GM19395 (cell line): Measurements from ENCODE around the gene MUSTN1.

ENCODE experiments used
- ATAC-seq: cut with Tn5 transposase; IDR thresholded peaks from one replicate; pipeline ENCODE4 v1.9.1; 2021; ENCODE audit warnings: mild to moderate bottlenecking, moderate library complexity; ENCODE audit not compliant: unreplicated experiment

MUSTN1 gene

GRCh38 chr3:52854013-52854412, 19.2 kb upstream of the MUSTN1 start:
- ATAC-seq, result no peak

- no peak for ATAC-seq
These were observed 17.6 kb upstream of the MUSTN1 start for GRCh38 chr3:52852419-52852818.

- ATAC-seq, result no peak
These were observed 16.5 kb upstream of the MUSTN1 start for GRCh38 chr3:52851348-52851747.

GRCh38 chr3:52849656-52850055, 14.8 kb upstream of the MUSTN1 start:
- ATAC-seq, result no peak

- no peak for ATAC-seq
These were observed 13.8 kb upstream of the MUSTN1 start for GRCh38 chr3:52848617-52849016.

- no peak for ATAC-seq
These were observed 12.9 kb upstream of the MUSTN1 start for GRCh38 chr3:52847726-52848125.

- ATAC-seq, result no peak
These were observed 12.4 kb upstream of the MUSTN1 start for GRCh38 chr3:52847241-52847640.

- no peak for ATAC-seq
These were observed 11.7 kb upstream of the MUSTN1 start for GRCh38 chr3:52846432-52846965.

GRCh38 chr3:52845691-52846431, 11.0 kb upstream of the MUSTN1 start:
- ATAC-seq, result no peak

- no peak for ATAC-seq
These were observed 10.3 kb upstream of the MUSTN1 start for GRCh38 chr3:52845157-52845556.

- ATAC-seq, result no peak
These were observed 9.6 kb upstream of the MUSTN1 start for GRCh38 chr3:52844290-52844975.

- no peak for ATAC-seq
These were observed 9.1 kb upstream of the MUSTN1 start for GRCh38 chr3:52843881-52844280.

GRCh38 chr3:52843108-52843865, 8.5 kb upstream of the MUSTN1 start:
- no peak for ATAC-seq

GRCh38 chr3:52842424-52842823, 7.6 kb upstream of the MUSTN1 start:
- no peak for ATAC-seq

- no peak for ATAC-seq
These were observed 7.1 kb upstream of the MUSTN1 start for GRCh38 chr3:52841981-52842340.

GRCh38 chr3:52841211-52841980, 6.6 kb upstream of the MUSTN1 start:
- no peak for ATAC-seq

- no peak for ATAC-seq
These were observed 5.2 kb upstream of the MUSTN1 start for GRCh38 chr3:52839892-52840545.

GRCh38 chr3:52839268-52839575, 4.4 kb upstream of the MUSTN1 start:
- no peak for ATAC-seq

- no peak for ATAC-seq
These were observed 3.9 kb upstream of the MUSTN1 start for GRCh38 chr3:52838561-52839267.

- ATAC-seq, result no peak
These were observed 2.2 kb upstream of the MUSTN1 start for GRCh38 chr3:52836986-52837385.
